Spleen (tissue), 7 donors: ENCODE measurements around the gene GALNT15.

Source experiments
- CTCF ChIP-seq, 11 experiments: fragments of 200-600 bp in 7 of 11; fragments of 450-650 bp in 4 of 11; sonication (generic) in 4 of 11; IDR thresholded peaks in 8 of 11; conservative IDR thresholded peaks in 3 of 11; 1 replicate in 7 of 11; 2 replicates in 4 of 11; pipeline versions ENCODE4 v1.4.0 to v1.8.0; 2016 to 2021; ENCODE audit warnings: antibody characterized with exemption in 11 of 11, inconsistent platforms in 4 of 11, mild to moderate bottlenecking in 1 of 11
- POLR2A ChIP-seq, 3 donors: fragments of 450-650 bp; IDR thresholded peaks; one replicate each; pipeline ENCODE4 v1.5.1; 2017; ENCODE audit warnings: antibody characterized with exemption in 3 of 3, mild to moderate bottlenecking in 1 of 3
- POLR2AphosphoS5 ChIP-seq, 3 donors: sonication (generic); formaldehyde crosslinking; IDR thresholded peaks; one replicate each; pipeline ENCODE4 v1.5.1; 2017; ENCODE audit warnings: antibody characterized with exemption in 3 of 3
- donor health status: DM: no; HTN: no; CAD: no; lungs with moderate emphysema.
- donor health status: DM: no; HTN: no; CAD: no.
- donor health status: DM: no; HTN: no; CAD: no.

- TF ChIP-seq POLR2A (IDR thresholded peaks at IDR 0.05), result no peak
- no peak for TF ChIP-seq CTCF (IDR thresholded peaks at IDR 0.05 in 8 of 11, conservative IDR thresholded peaks at IDR 0.05 in 3 of 11)
- TF ChIP-seq POLR2AphosphoS5 (IDR thresholded peaks at IDR 0.05), result no peak
Measured at GRCh38 chr3:16234281-16234680, 59.8 kb downstream of the GALNT15 start.
